K562 (cell line): ENCODE measurements around the gene ELOVL1. TPM values are rescaled to one million over a fixed set of nuclear protein-coding genes. Genes with fewer than 3 reads are reported as not detected.

Experiments used
- BCLAF1 ChIP-seq, 2 experiments: fragments of 450-650 bp in 1 of 2; IDR thresholded peaks; 2 replicates each; pipeline ENCODE4 v1.6.1; 2011 to 2017; ENCODE audit warnings: low read depth in 2 of 2, antibody characterized with exemption in 1 of 2, borderline replicate concordance in 1 of 2, low read length in 1 of 2, mild to moderate bottlenecking in 1 of 2, mixed read lengths in 1 of 2; ENCODE audit not compliant: control insufficient read depth in 1 of 2
- ETS1 ChIP-seq: conservative IDR thresholded peaks from 2 replicates; pipeline ENCODE4 v1.6.1; 2011; ENCODE audit warnings: low read depth, mild to moderate bottlenecking, low read length; ENCODE audit not compliant: control insufficient read depth
- GABPA ChIP-seq: fragments of 200-800 bp; sonication (Bioruptor generic); conservative IDR thresholded peaks from 2 replicates; pipeline ENCODE4 v1.6.1; 2016; ENCODE audit warnings: low read depth, missing genetic modification characterization, missing compliant biosample characterization
- KAT7 ChIP-seq: sonication (generic); formaldehyde crosslinking; IDR thresholded peaks from 2 replicates; pipeline ENCODE4 v1.8.0; 2022; ENCODE audit warnings: missing genetic modification reagents, mild to moderate bottlenecking, borderline replicate concordance
- KDM4B ChIP-seq, 2 experiments: fragments of 450-650 bp in 1 of 2; sonication (generic) in 1 of 2; IDR thresholded peaks; 2 replicates each; pipeline ENCODE4 v1.6.1; 2016 to 2017; ENCODE audit warnings: borderline replicate concordance in 2 of 2, antibody characterized with exemption in 1 of 2, low read depth in 1 of 2, mild to moderate bottlenecking in 1 of 2
- STAG1 ChIP-seq: sonication (generic); formaldehyde crosslinking; IDR thresholded peaks from 2 replicates; pipeline ENCODE4 v1.5.0; 2020; ENCODE audit warnings: missing genetic modification reagents, borderline replicate concordance
- THAP12 ChIP-seq: fragments of 250-450 bp; sonication (Bioruptor Pico); IDR thresholded peaks from 2 replicates; pipeline ENCODE4 v1.9.0; 2021; ENCODE audit warnings: mild to moderate bottlenecking, inconsistent platforms
- ZNF140 ChIP-seq: fragments of 250-450 bp; sonication (Bioruptor Pico); IDR thresholded peaks from 2 replicates; pipeline ENCODE4 v1.8.0; 2021; ENCODE audit warnings: moderate library complexity, mild to moderate bottlenecking, inconsistent platforms
- ZNF280A ChIP-seq: fragments of 450-650 bp; IDR thresholded peaks from 2 replicates; pipeline ENCODE4 v1.6.1; 2018; ENCODE audit warnings: mild to moderate bottlenecking, low read depth; ENCODE audit not compliant: partially characterized antibody
- ZNF280B ChIP-seq: fragments of 250-450 bp; sonication (Bioruptor Pico); IDR thresholded peaks from 2 replicates; pipeline ENCODE4 v1.5.1; 2021; ENCODE audit warnings: mild to moderate bottlenecking
- ZNF398 ChIP-seq: fragments of 250-450 bp; sonication (Bioruptor Pico); IDR thresholded peaks from 2 replicates; pipeline ENCODE4 v1.8.0; 2021; ENCODE audit warnings: moderate library complexity, mild to moderate bottlenecking, inconsistent platforms
- ZNF445 ChIP-seq: fragments of 250-450 bp; sonication (Bioruptor Pico); IDR thresholded peaks from 2 replicates; pipeline ENCODE4 v1.4.0; 2020; ENCODE audit warnings: low read depth, mild to moderate bottlenecking, moderate library complexity
- ZNF507 ChIP-seq: conservative IDR thresholded peaks from 2 replicates; pipeline ENCODE4 v1.6.1; 2017; ENCODE audit warnings: missing genetic modification characterization, missing compliant biosample characterization
- polyA plus RNA-seq, 8 experiments: library from polyadenylated mRNA; depleted of rRNA in 4 of 8; stranded (reverse) in 5 of 8; unstranded in 3 of 8; fragments of >200 nt; fragmentation: Nextera tagmentation in 2 of 8; fragmentation: Illumina TruSeq in 1 of 8; extraction: Ambion mirVana in 2 of 8; extraction: Trizol in 1 of 8; gene quantifications; 2 replicates each; pipeline versions ENCODE4 v1.2.1 to v1.2.3, GENCODE V29; 2011 to 2014; ENCODE audit warnings: inconsistent platforms in 1 of 8, missing spikeins in 1 of 8
- total RNA-seq, 7 experiments: library from RNA; depleted of rRNA in 6 of 7; stranded (reverse); fragments of >200 nt in 6 of 7; fragmentation: Illumina TruSeq in 2 of 7; extraction: Trizol in 2 of 7; gene quantifications; 2 replicates each; pipeline versions ENCODE4 v1.2.1 to v1.2.3, GENCODE V29; 2011 to 2021; ENCODE audit warnings: low replicate concordance in 1 of 7

The ELOVL1 gene
- total and polyA plus RNA-seq, 9 of the 15 experiments (the other 6 are each of a cell fraction or from before 2014, with no cell fraction given), result 51.0 to 157 (median 70.3) TPM

GRCh38 chr1:43405219-43405875, 37.5 kb upstream of the ELOVL1 start (continued):
- TF ChIP-seq KDM4B (IDR thresholded peaks at IDR 0.05; ENCODE audit: borderline replicate concordance in 2 of 2, low read depth in 1 of 2) (no peak), KAT7 (CRISPR knock-in tag) (no peak), STAG1 (CRISPR knock-in tag) (no peak), ZNF280A (no peak), ZNF398 (CRISPR knock-in tag) (no peak), ZNF280B (no peak), ZNF140 (CRISPR knock-in tag) (no peak), BCLAF1 (IDR thresholded peaks at IDR 0.05; ENCODE audit: borderline replicate concordance in 1 of 2, control insufficient read depth in 1 of 2, low read depth in 2 of 2, low read length in 1 of 2) (no peak), THAP12 (no peak), ETS1 (no peak), GABPA (tag) (no peak), ZNF445 (no peak), ZNF507 (no peak)
